SK-N-SH (cell line): ENCODE results near the gene TP53BP2. TPM values are rescaled to one million over a fixed set of nuclear protein-coding genes. Genes with fewer than 3 reads are reported as not detected.

ENCODE experiments used
- CTCF ChIA-PET: fragments of 300-600, 350-600 bp; formaldehyde crosslinking; extraction: SDS; loops from one replicate; lab custom pipeline; 2021; lab: Yijun Ruan, JAX
- POLR2A ChIA-PET: fragments of 350-600 bp; sonication (Branson Sonifier 250); formaldehyde crosslinking; extraction: SDS; loops from one replicate; lab custom pipeline; 2020; ENCODE audit warnings: antibody characterized with exemption, inconsistent platforms; lab: Yijun Ruan, JAX
- DNase-seq: peaks from one replicate; pipeline ENCODE4 v3.0.0; 2012
- H2AFZ ChIP-seq: fragments of 200-600 bp; sonication (generic); 2 replicates; pipeline ENCODE4 v1.8.1; 2016; ENCODE audit warnings: antibody characterized with exemption, mild to moderate bottlenecking, low read depth
- H3F3A ChIP-seq: fragments of 200-600 bp; sonication (generic); replicated peaks from 2 replicates; pipeline ENCODE3; 2016; ENCODE audit warnings: antibody characterized with exemption, mild to moderate bottlenecking; ENCODE audit not compliant: insufficient read depth
- H3K27ac ChIP-seq, 2 experiments: fragments of 200-500 bp in 1 of 2; fragments of 200-600 bp in 1 of 2; sonication (Bioruptor generic) in 1 of 2; sonication (generic), shearing (Covaris generic) in 1 of 2; 2 replicates each; pipeline versions ENCODE4 v1.5.1 to v1.6.1; 2014 to 2016; ENCODE audit warnings: low read depth in 2 of 2, inconsistent platforms in 1 of 2, low read length in 1 of 2, mild to moderate bottlenecking in 1 of 2, mixed read lengths in 1 of 2
- H3K27me3 ChIP-seq: fragments of 200-600 bp; sonication (generic), shearing (Covaris generic); 2 replicates; pipeline ENCODE4 v1.6.1; 2016; ENCODE audit warnings: mixed run types; ENCODE audit not compliant: insufficient read depth
- H3K36me3 ChIP-seq, 2 experiments: fragments of 200-500 bp in 1 of 2; fragments of 200-600 bp in 1 of 2; sonication (Bioruptor generic) in 1 of 2; sonication (generic) in 1 of 2; replicated peaks in 1 of 2; 2 replicates each; pipeline versions ENCODE3 to v1.5.1; 2014 to 2016; ENCODE audit warnings: low read length in 1 of 2, mild to moderate bottlenecking in 1 of 2; ENCODE audit not compliant: insufficient read depth in 2 of 2, control insufficient read depth in 1 of 2
- H3K4me1 ChIP-seq, 2 experiments: fragments of 200-500 bp in 1 of 2; fragments of 200-600 bp in 1 of 2; sonication (Bioruptor generic) in 1 of 2; sonication (generic), shearing (Covaris generic) in 1 of 2; 2 replicates each; pipeline versions ENCODE4 v1.5.1 to v1.6.1; 2014 to 2016; ENCODE audit warnings: low read depth in 1 of 2, low read length in 1 of 2, mixed run types in 1 of 2; ENCODE audit not compliant: insufficient read depth in 2 of 2, control insufficient read depth in 1 of 2
- H3K4me2 ChIP-seq: fragments of 200-600 bp; sonication (generic), shearing (Covaris generic); 2 replicates; pipeline ENCODE4 v1.6.1; 2017; ENCODE audit warnings: mixed run types
- H3K4me3 ChIP-seq, 2 experiments: fragments of 200-500 bp in 1 of 2; fragments of 200-600 bp in 1 of 2; sonication (Bioruptor generic) in 1 of 2; sonication (generic), shearing (Covaris generic) in 1 of 2; 2 replicates each; pipeline versions ENCODE4 v1.5.1 to v1.8.1; 2014 to 2016; ENCODE audit warnings: low read depth in 2 of 2, inconsistent platforms in 1 of 2, low read length in 1 of 2, mild to moderate bottlenecking in 1 of 2, mixed read lengths in 1 of 2, moderate library complexity in 1 of 2
- H3K79me2 ChIP-seq: fragments of 200-600 bp; sonication (generic); 2 replicates; pipeline ENCODE4 v1.8.1; 2017; ENCODE audit warnings: mild to moderate bottlenecking; ENCODE audit not compliant: insufficient read depth
- H3K9ac ChIP-seq: fragments of 200-600 bp; sonication (generic); 2 replicates; pipeline ENCODE4 v1.6.1; 2017; ENCODE audit warnings: mixed run types
- H3K9me2 ChIP-seq: fragments of 200-600 bp; sonication (generic); 2 replicates; pipeline ENCODE4 v1.6.1; 2017; ENCODE audit warnings: mixed run types
- H3K9me3 ChIP-seq: fragments of 200-600 bp; sonication (generic); 2 replicates; pipeline ENCODE4 v1.6.1; 2017; ENCODE audit warnings: mixed run types, mild to moderate bottlenecking, moderate library complexity
- H4K20me1 ChIP-seq: fragments of 200-600 bp; sonication (generic); 2 replicates; pipeline ENCODE4 v1.6.1; 2017; ENCODE audit warnings: mild to moderate bottlenecking, mixed run types; ENCODE audit not compliant: insufficient read depth
- EP300 ChIP-seq, 2 experiments: IDR thresholded peaks; 2 replicates each; pipeline versions ENCODE4 v1.4.0 to v1.6.1; 2012; ENCODE audit warnings: borderline replicate concordance in 1 of 2, low read depth in 1 of 2, low read length in 1 of 2
- FOSL2 ChIP-seq: IDR thresholded peaks from 2 replicates; pipeline ENCODE4 v1.4.0; 2012; ENCODE audit warnings: low read depth, mild to moderate bottlenecking, moderate library complexity, borderline replicate concordance
- GATA2 ChIP-seq: sonication (generic); formaldehyde crosslinking; IDR thresholded peaks from 2 replicates; pipeline ENCODE4 v1.5.0; 2020; ENCODE audit warnings: mild to moderate bottlenecking, missing genetic modification reagents
- JUND ChIP-seq: IDR thresholded peaks from 2 replicates; pipeline ENCODE4 v1.4.0; 2012
- MXI1 ChIP-seq: IDR thresholded peaks from 2 replicates; pipeline ENCODE4 v1.6.1; 2012; ENCODE audit warnings: mild to moderate bottlenecking, low read depth, low read length, improper control_type of control experiment
- NFIC ChIP-seq: IDR thresholded peaks from 2 replicates; pipeline ENCODE4 v1.4.0; 2012; ENCODE audit warnings: borderline replicate concordance
- NRF1 ChIP-seq: IDR thresholded peaks from 2 replicates; pipeline ENCODE4 v1.6.1; 2012; ENCODE audit warnings: low read depth, mild to moderate bottlenecking, low read length
- POLR2AphosphoS5 ChIP-seq: IDR thresholded peaks from 2 replicates; pipeline ENCODE4 v1.6.1; 2012; ENCODE audit warnings: low read depth, low read length
- RAD21 ChIP-seq: IDR thresholded peaks from 2 replicates; pipeline ENCODE4 v1.6.1; 2012; ENCODE audit warnings: mild to moderate bottlenecking, low read length
- RCOR1 ChIP-seq: fragments of 150-350 bp; IDR thresholded peaks from 2 replicates; pipeline ENCODE4 v1.6.1; 2017; ENCODE audit warnings: antibody characterized with exemption, low read length
- SIN3A ChIP-seq: IDR thresholded peaks from 2 replicates; pipeline ENCODE4 v1.6.1; 2012; ENCODE audit warnings: low read depth, mild to moderate bottlenecking, low read length, moderate library complexity, borderline replicate concordance
- SMC3 ChIP-seq: IDR thresholded peaks from 2 replicates; pipeline ENCODE4 v1.6.1; 2012; ENCODE audit warnings: low read depth, low read length, improper control_type of control experiment
- TEAD4 ChIP-seq: IDR thresholded peaks from 2 replicates; pipeline ENCODE4 v1.4.0; 2012; ENCODE audit warnings: mild to moderate bottlenecking, borderline replicate concordance; ENCODE audit not compliant: insufficient read depth
- WGBS: methylation state at CpG from one replicate; pipeline ENCODE4 v1.1.6; 2017; ENCODE audit warnings: low lambda C conversion rate; 5-methylcytosine and 5-hydroxymethylcytosine counted together
- polyA plus RNA-seq, 3 experiments: library from polyadenylated mRNA; depleted of rRNA; stranded (reverse); fragments of >200 nt; gene quantifications; 2 replicates each; pipeline ENCODE4 v1.2.3, GENCODE V29; 2012
- TF ChIP-seq, protein P1 (sequence below): IDR thresholded peaks from 2 replicates; pipeline ENCODE4 v1.6.1; 2012; ENCODE audit warnings: mild to moderate bottlenecking, low read depth, low read length, moderate library complexity
- TF ChIP-seq, protein P2 (sequence below): fragments of 200-600 bp; sonication (generic); IDR thresholded peaks from 2 replicates; pipeline ENCODE4 v1.6.1; 2017; ENCODE audit warnings: antibody characterized with exemption, mild to moderate bottlenecking, moderate library complexity
- TF ChIP-seq, protein P3 (sequence below): IDR thresholded peaks from 2 replicates; pipeline ENCODE4 v1.4.0; 2012; ENCODE audit warnings: low read depth, borderline replicate concordance

The TP53BP2 gene
- polyA plus RNA-seq, 1 of the 3 experiments (the other 2 are of a cell fraction), result 11.4 TPM

DNA sequence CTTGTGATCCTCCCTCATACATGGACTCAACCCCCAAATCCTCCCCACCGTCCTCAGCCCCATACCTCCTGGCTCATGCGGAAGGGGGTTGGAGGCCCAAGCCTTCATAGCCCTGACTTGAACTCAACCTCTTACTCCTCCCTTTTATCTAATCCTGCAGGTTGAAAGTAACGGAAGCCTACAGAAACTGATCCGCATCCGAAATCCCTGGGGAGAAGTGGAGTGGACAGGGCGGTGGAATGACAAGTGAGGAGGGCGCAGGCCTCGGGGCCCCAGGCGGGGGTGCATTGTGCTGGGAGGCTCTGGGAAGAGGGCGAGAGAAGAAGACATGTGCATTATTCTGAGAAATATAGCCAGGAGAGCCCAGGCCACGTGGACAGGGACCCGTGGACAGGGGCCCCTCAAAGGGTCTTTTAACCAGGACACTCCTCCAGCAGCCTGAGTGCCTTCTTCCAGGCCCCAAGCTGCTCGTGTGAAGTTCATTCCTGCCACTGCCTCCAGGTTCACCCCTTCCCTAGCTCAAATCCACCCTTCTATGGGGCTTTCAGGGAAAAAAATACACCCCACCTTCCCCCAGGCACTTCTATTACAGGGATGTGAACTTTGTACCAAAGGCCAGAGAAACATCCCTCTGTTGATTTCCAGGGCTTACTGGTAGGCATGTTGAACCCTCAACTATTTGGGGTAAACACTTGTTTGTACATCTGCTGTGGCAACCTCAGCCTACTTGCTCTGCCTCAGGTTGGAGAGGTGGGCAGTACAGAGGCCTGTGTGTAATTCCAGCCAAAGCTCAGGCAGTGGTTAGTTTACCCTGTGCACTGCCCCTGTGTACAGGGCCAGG is 94.8 kb downstream of the TP53BP2 start (continued):
- TF ChIP-seq POLR2AphosphoS5, result no peak
- TF ChIP-seq JUND, result no peak
- TF ChIP-seq EP300 (IDR thresholded peaks at IDR 0.05; ENCODE audit: borderline replicate concordance in 1 of 2, low read depth in 1 of 2, low read length in 1 of 2), result no peak
- TF ChIP-seq TEAD4, result no peak
- TF ChIP-seq GATA2, result no peak
- no peak for TF ChIP-seq FOSL2
- TF ChIP-seq, protein P1, sequence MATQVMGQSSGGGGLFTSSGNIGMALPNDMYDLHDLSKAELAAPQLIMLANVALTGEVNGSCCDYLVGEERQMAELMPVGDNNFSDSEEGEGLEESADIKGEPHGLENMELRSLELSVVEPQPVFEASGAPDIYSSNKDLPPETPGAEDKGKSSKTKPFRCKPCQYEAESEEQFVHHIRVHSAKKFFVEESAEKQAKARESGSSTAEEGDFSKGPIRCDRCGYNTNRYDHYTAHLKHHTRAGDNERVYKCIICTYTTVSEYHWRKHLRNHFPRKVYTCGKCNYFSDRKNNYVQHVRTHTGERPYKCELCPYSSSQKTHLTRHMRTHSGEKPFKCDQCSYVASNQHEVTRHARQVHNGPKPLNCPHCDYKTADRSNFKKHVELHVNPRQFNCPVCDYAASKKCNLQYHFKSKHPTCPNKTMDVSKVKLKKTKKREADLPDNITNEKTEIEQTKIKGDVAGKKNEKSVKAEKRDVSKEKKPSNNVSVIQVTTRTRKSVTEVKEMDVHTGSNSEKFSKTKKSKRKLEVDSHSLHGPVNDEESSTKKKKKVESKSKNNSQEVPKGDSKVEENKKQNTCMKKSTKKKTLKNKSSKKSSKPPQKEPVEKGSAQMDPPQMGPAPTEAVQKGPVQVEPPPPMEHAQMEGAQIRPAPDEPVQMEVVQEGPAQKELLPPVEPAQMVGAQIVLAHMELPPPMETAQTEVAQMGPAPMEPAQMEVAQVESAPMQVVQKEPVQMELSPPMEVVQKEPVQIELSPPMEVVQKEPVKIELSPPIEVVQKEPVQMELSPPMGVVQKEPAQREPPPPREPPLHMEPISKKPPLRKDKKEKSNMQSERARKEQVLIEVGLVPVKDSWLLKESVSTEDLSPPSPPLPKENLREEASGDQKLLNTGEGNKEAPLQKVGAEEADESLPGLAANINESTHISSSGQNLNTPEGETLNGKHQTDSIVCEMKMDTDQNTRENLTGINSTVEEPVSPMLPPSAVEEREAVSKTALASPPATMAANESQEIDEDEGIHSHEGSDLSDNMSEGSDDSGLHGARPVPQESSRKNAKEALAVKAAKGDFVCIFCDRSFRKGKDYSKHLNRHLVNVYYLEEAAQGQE, result no peak
- TF ChIP-seq MXI1, result no peak
- no peak for TF ChIP-seq NFIC
- no peak for TF ChIP-seq RCOR1

DNA sequence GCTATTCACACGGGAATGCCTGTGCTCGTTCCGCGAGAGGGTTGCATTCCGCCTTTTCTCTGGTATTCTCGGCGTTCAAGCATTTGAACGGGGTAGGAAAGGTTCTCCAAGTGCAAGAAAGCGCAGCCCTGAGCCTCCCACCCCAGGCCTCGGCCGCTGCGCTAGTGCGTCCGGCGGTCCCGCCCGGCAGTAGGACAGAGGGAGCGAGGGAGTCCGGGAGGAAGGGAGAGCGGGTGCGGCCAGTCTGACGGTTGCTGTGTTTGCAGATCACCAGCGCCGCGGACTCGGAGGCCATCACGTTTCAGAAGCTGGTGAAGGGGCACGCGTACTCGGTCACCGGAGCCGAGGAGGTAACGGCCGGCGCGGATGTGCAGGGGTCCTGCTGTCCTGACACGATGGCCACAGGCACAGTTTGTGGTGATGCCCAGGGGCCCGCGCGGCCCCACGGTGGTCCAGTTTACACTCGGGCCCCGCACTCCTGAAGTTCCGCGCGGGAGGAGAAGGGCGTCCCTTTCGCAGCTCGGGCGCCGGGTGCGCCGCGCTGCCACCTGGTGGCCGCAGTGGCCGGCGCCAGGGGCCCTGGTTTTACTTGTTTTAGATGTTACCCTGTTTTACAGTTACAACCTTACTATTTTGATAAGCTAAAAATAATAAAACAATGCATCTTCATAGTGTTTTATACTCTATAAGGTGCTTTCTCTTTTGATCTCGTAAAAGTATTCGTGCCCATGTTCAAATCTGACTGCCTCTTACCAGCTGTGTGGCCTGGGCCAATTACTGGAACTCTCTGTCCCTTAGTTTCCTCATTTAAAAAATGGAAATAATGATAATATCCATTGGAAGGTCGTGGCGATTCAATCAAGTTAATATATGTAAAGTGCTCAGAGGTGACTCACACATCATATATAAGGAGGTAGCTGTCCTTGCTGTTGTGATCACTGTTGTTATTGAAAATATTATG is 96.7 kb downstream of the TP53BP2 start:
- Histone ChIP-seq H3F3A (peaks cover 20% of the 10 kb centered on the region), H3K27ac (peak overlapping the region in 1 of 2 experiments; percentile 55; a peak in 1 of 4 replicates), H3K4me1 (peaks cover 8 to 12% of the 10 kb centered on the region in 2 experiments; a peak in 2 of 4 replicates), H3K9ac (no peak overlapping the region), H4K20me1 (no peaks in the 10 kb centered on the region), H2AFZ (no peak overlapping the region), H3K79me2 (peaks cover 21% of the 10 kb centered on the region), H3K9me2 (no peaks in the 10 kb centered on the region), H3K36me3 (peaks cover 66 to 70% of the 10 kb centered on the region in 2 experiments), H3K9me3 (no peaks in the 10 kb centered on the region), H3K27me3 (no peaks in the 10 kb centered on the region), H3K4me2 (peak overlapping the region; percentile 39; the same call in 1 of the 2 replicates), H3K4me3 (no peak overlapping the region; a peak in 1 of 4 replicates)
- TF ChIP-seq NRF1 (no peak), EP300 (IDR thresholded peaks at IDR 0.05; ENCODE audit: borderline replicate concordance in 1 of 2, low read depth in 1 of 2, low read length in 1 of 2) (no peak), SIN3A (peak; percentile 54; the same call in 1 of the 2 replicates), RAD21 (peak; percentile 74), SMC3 (peak; percentile 89)
- TF ChIP-seq, protein P2, sequence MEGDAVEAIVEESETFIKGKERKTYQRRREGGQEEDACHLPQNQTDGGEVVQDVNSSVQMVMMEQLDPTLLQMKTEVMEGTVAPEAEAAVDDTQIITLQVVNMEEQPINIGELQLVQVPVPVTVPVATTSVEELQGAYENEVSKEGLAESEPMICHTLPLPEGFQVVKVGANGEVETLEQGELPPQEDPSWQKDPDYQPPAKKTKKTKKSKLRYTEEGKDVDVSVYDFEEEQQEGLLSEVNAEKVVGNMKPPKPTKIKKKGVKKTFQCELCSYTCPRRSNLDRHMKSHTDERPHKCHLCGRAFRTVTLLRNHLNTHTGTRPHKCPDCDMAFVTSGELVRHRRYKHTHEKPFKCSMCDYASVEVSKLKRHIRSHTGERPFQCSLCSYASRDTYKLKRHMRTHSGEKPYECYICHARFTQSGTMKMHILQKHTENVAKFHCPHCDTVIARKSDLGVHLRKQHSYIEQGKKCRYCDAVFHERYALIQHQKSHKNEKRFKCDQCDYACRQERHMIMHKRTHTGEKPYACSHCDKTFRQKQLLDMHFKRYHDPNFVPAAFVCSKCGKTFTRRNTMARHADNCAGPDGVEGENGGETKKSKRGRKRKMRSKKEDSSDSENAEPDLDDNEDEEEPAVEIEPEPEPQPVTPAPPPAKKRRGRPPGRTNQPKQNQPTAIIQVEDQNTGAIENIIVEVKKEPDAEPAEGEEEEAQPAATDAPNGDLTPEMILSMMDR, result peak; percentile 97
- TF ChIP-seq, protein P3, sequence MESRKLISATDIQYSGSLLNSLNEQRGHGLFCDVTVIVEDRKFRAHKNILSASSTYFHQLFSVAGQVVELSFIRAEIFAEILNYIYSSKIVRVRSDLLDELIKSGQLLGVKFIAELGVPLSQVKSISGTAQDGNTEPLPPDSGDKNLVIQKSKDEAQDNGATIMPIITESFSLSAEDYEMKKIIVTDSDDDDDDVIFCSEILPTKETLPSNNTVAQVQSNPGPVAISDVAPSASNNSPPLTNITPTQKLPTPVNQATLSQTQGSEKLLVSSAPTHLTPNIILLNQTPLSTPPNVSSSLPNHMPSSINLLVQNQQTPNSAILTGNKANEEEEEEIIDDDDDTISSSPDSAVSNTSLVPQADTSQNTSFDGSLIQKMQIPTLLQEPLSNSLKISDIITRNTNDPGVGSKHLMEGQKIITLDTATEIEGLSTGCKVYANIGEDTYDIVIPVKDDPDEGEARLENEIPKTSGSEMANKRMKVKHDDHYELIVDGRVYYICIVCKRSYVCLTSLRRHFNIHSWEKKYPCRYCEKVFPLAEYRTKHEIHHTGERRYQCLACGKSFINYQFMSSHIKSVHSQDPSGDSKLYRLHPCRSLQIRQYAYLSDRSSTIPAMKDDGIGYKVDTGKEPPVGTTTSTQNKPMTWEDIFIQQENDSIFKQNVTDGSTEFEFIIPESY, result no peak
- DNase-seq, result peak; percentile 88
- CTCF ChIA-PET, result interaction anchor here (0.6 to 11.0 kb wide), 44 partner anchors 9 to 956 kb away, joined by 3 to 110 read pairs (median 5); partner anchors contain the start of gene CAPN2
- 62% methylated on average over 55 of the region's 61 CpGs for WGBS
- POLR2A ChIA-PET, result interaction anchor here (1.0 kb wide), 1 partner anchor 37 kb away, joined by 3 read pairs; the partner anchor contains the start of gene CAPN2
